Anterior cingulate cortex (tissue), 58 donors: Measurements from ENCODE around the gene RNF186.
"Not testable (repeated sequence)": the region's sequence is repeated elsewhere in the genome, so short reads cannot be mapped to it uniquely, and the experiment has no call there.

Experiments used
- DNase-seq, 58 donors: peaks; one replicate each; lab custom pipeline; 2025; lab: John Stamatoyannopoulos, UW

Gene RNF186

GRCh38 chr1:19814681-19815503, at the start of gene RNF186:
TSS of gene RNF186 (minus strand) at chr1:19815283. CDS start at chr1:19815101, 182 bp downstream.
- no peak for DNase-seq

- no peak for DNase-seq
These were observed 49.6 kb upstream of the RNF186 start for GRCh38 chr1:19864570-19865160.

GRCh38 chr1:19862944-19863343, 47.9 kb upstream of the RNF186 start:
- no peak for DNase-seq

GRCh38 chr1:19861842-19862530, 46.9 kb upstream of the RNF186 start:
- no peak for DNase-seq

- no peak for DNase-seq
These were observed 46.0 kb upstream of the RNF186 start for GRCh38 chr1:19861034-19861433.

- DNase-seq = no peak
These were observed 45.3 kb upstream of the RNF186 start for GRCh38 chr1:19860418-19860817.

- DNase-seq = no peak
These were observed 44.8 kb upstream of the RNF186 start for GRCh38 chr1:19859876-19860275.

GRCh38 chr1:19858893-19859292, 43.8 kb upstream of the RNF186 start:
- no peak for DNase-seq

GRCh38 chr1:19854866-19855265, 39.8 kb upstream of the RNF186 start:
- DNase-seq = no peak

GRCh38 chr1:19852036-19852435, 37.0 kb upstream of the RNF186 start:
- no peak for DNase-seq

GRCh38 chr1:19850214-19850613, 35.1 kb upstream of the RNF186 start:
- DNase-seq = no peak

GRCh38 chr1:19849307-19849706, 34.2 kb upstream of the RNF186 start:
- DNase-seq = not testable (repeated sequence)

GRCh38 chr1:19847334-19847733, 32.3 kb upstream of the RNF186 start:
- DNase-seq = not testable (repeated sequence)

GRCh38 chr1:19846338-19846737, 31.3 kb upstream of the RNF186 start:
- DNase-seq = no peak

- DNase-seq = no peak
These were observed 30.5 kb upstream of the RNF186 start for GRCh38 chr1:19845555-19845954.

- no peak for DNase-seq
These were observed 29.8 kb upstream of the RNF186 start for GRCh38 chr1:19844731-19845495.

GRCh38 chr1:19840228-19840627, 25.1 kb upstream of the RNF186 start:
- DNase-seq = no peak

GRCh38 chr1:19837866-19838265, 22.8 kb upstream of the RNF186 start:
- no peak for DNase-seq

GRCh38 chr1:19835578-19835977, 20.5 kb upstream of the RNF186 start:
- DNase-seq = no peak

- DNase-seq = no peak
These were observed 16.4 kb upstream of the RNF186 start for GRCh38 chr1:19831441-19831840.

- DNase-seq = no peak
These were observed 13.5 kb upstream of the RNF186 start for GRCh38 chr1:19828546-19828945.
